ENCODE results near the gene FAM76A. TPM values are rescaled to one million over a fixed set of nuclear protein-coding genes. Genes with fewer than 3 reads are reported as not detected.
A peak's percentile ranks its signal among the peaks of the same experiment; 100 is the strongest.
"Not testable (repeated sequence)": the region's sequence is repeated elsewhere in the genome, so short reads cannot be mapped to it uniquely, and the experiment has no call there.

FAM76A gene
- total RNA-seq, 1 donor from 2014 or later = 6.1 TPM

- no peak for DNase-seq (ENCODE audit: low read depth)
- H3K4me3 Mint-ChIP-seq (ENCODE audit: unreplicated experiment) = no peak overlapping the region
- peaks cover 17% of the 10 kb centered on the region for H3K36me3 Mint-ChIP-seq (ENCODE audit: low read depth, unreplicated experiment)
- Histone ChIP-seq H3K9ac (ENCODE audit: low read length) (no peak overlapping the region), H3K27ac (ENCODE audit: low read depth, low read length) (no peak overlapping the region), H3K9me3 (ENCODE audit: insufficient read depth, low read depth, low read length) (no peaks in the 10 kb centered on the region), H3K4me3 (ENCODE audit: insufficient read depth, low read depth, low read length) (no peak overlapping the region), H3K79me2 (ENCODE audit: insufficient read depth, low read length) (no peaks in the 10 kb centered on the region), H3K36me3 (ENCODE audit: insufficient read depth, low read length) (peaks cover 17% of the 10 kb centered on the region), H3K4me2 (ENCODE audit: low read length) (no peak overlapping the region), H3K4me1 (ENCODE audit: insufficient read depth, low read length) (no peaks in the 10 kb centered on the region), H2AFZ (ENCODE audit: low read depth, low read length) (no peak overlapping the region), H3K27me3 (ENCODE audit: insufficient read depth, low read length) (no peaks in the 10 kb centered on the region), H4K20me1 (ENCODE audit: insufficient read depth, low read length) (no peaks in the 10 kb centered on the region)
- no peak overlapping the region for H3K27ac Mint-ChIP-seq (ENCODE audit: unreplicated experiment)
- no peak for TF ChIP-seq EZH2 (IDR thresholded peaks at IDR 0.05; ENCODE audit: insufficient read depth, low read length)
- TF ChIP-seq, protein P1, sequence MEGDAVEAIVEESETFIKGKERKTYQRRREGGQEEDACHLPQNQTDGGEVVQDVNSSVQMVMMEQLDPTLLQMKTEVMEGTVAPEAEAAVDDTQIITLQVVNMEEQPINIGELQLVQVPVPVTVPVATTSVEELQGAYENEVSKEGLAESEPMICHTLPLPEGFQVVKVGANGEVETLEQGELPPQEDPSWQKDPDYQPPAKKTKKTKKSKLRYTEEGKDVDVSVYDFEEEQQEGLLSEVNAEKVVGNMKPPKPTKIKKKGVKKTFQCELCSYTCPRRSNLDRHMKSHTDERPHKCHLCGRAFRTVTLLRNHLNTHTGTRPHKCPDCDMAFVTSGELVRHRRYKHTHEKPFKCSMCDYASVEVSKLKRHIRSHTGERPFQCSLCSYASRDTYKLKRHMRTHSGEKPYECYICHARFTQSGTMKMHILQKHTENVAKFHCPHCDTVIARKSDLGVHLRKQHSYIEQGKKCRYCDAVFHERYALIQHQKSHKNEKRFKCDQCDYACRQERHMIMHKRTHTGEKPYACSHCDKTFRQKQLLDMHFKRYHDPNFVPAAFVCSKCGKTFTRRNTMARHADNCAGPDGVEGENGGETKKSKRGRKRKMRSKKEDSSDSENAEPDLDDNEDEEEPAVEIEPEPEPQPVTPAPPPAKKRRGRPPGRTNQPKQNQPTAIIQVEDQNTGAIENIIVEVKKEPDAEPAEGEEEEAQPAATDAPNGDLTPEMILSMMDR (IDR thresholded peaks at IDR 0.05; ENCODE audit: insufficient read depth, low read depth, low read length) = no peak
- FAIRE-seq = no peak
- no peaks in the 10 kb centered on the region for H3K4me1 Mint-ChIP-seq (ENCODE audit: low read depth, unreplicated experiment)
- no peaks in the 10 kb centered on the region for H3K27me3 Mint-ChIP-seq (ENCODE audit: low read depth, unreplicated experiment)
- H3K9me3 Mint-ChIP-seq (ENCODE audit: unreplicated experiment) = no peaks in the 10 kb centered on the region
These were observed 79.0 kb downstream of the FAM76A start for GRCh38 chr1:27804791-27805190.

GRCh38 chr1:27806758-27807157 is 81.0 kb downstream of the FAM76A start:
- Histone ChIP-seq H3K36me3 (ENCODE audit: insufficient read depth, low read length) (peaks cover 13% of the 10 kb centered on the region), H3K27me3 (ENCODE audit: insufficient read depth, low read length) (no peaks in the 10 kb centered on the region)
- H3K27ac Mint-ChIP-seq (ENCODE audit: unreplicated experiment) = no peak overlapping the region

GRCh38 chr1:27807385-27807784 is 81.6 kb downstream of the FAM76A start:
- H4K20me1 ChIP-seq (ENCODE audit: insufficient read depth, low read length) = no peaks in the 10 kb centered on the region
- no peaks in the 10 kb centered on the region for H3K9me3 Mint-ChIP-seq (ENCODE audit: unreplicated experiment)
- H3K4me1 Mint-ChIP-seq (ENCODE audit: low read depth, unreplicated experiment) = no peaks in the 10 kb centered on the region
- H3K27me3 Mint-ChIP-seq (ENCODE audit: low read depth, unreplicated experiment) = no peaks in the 10 kb centered on the region
- no peak overlapping the region for H3K4me3 Mint-ChIP-seq (ENCODE audit: unreplicated experiment)
- H3K79me2 ChIP-seq (ENCODE audit: insufficient read depth, low read length) = no peaks in the 10 kb centered on the region
- FAIRE-seq (peak; percentile 47), DNase-seq (ENCODE audit: low read depth) (no peak)
- no peaks in the 10 kb centered on the region for H3K4me1 ChIP-seq (ENCODE audit: insufficient read depth, low read length)
- no peak overlapping the region for H3K4me2 ChIP-seq (ENCODE audit: low read length)
- H3K27ac Mint-ChIP-seq (ENCODE audit: unreplicated experiment) = no peak overlapping the region
- H3K27me3 ChIP-seq (ENCODE audit: insufficient read depth, low read length) = no peaks in the 10 kb centered on the region
- no peak overlapping the region for H3K4me3 ChIP-seq (ENCODE audit: insufficient read depth, low read depth, low read length)
- H3K36me3 ChIP-seq (ENCODE audit: insufficient read depth, low read length) = peaks cover 9% of the 10 kb centered on the region
- TF ChIP-seq EZH2 (IDR thresholded peaks at IDR 0.05; ENCODE audit: insufficient read depth, low read length) = no peak
- TF ChIP-seq, protein P1 (IDR thresholded peaks at IDR 0.05; ENCODE audit: insufficient read depth, low read depth, low read length) = no peak
- no peak overlapping the region for H3K9ac ChIP-seq (ENCODE audit: low read length)
- H3K36me3 Mint-ChIP-seq (ENCODE audit: low read depth, unreplicated experiment) = peaks cover 13% of the 10 kb centered on the region
- no peak overlapping the region for H2AFZ ChIP-seq (ENCODE audit: low read depth, low read length)
- no peaks in the 10 kb centered on the region for H3K9me3 ChIP-seq (ENCODE audit: insufficient read depth, low read depth, low read length)
- H3K27ac ChIP-seq (ENCODE audit: low read depth, low read length) = no peak overlapping the region

More at GRCh38 chr1:27806758-27807157, 81.0 kb downstream of the FAM76A start:
- Mint-ChIP-seq H3K4me3 (ENCODE audit: unreplicated experiment) (no peak overlapping the region), H3K36me3 (ENCODE audit: low read depth, unreplicated experiment) (peaks cover 14% of the 10 kb centered on the region), H3K27me3 (ENCODE audit: low read depth, unreplicated experiment) (no peaks in the 10 kb centered on the region), H3K4me1 (ENCODE audit: low read depth, unreplicated experiment) (no peaks in the 10 kb centered on the region), H3K9me3 (ENCODE audit: unreplicated experiment) (no peaks in the 10 kb centered on the region)
- H3K9me3 ChIP-seq (ENCODE audit: insufficient read depth, low read depth, low read length) = no peaks in the 10 kb centered on the region
- DNase-seq (ENCODE audit: low read depth) (no peak), FAIRE-seq (no peak)
- no peak overlapping the region for H3K4me3 ChIP-seq (ENCODE audit: insufficient read depth, low read depth, low read length)
- H4K20me1 ChIP-seq (ENCODE audit: insufficient read depth, low read length) = no peaks in the 10 kb centered on the region
- H3K27ac ChIP-seq (ENCODE audit: low read depth, low read length) = no peak overlapping the region
- H3K4me2 ChIP-seq (ENCODE audit: low read length) = no peak overlapping the region
- H2AFZ ChIP-seq (ENCODE audit: low read depth, low read length) = no peak overlapping the region
- no peaks in the 10 kb centered on the region for H3K4me1 ChIP-seq (ENCODE audit: insufficient read depth, low read length)
- H3K79me2 ChIP-seq (ENCODE audit: insufficient read depth, low read length) = no peaks in the 10 kb centered on the region
- no peak overlapping the region for H3K9ac ChIP-seq (ENCODE audit: low read length)
- no peak for TF ChIP-seq EZH2 (IDR thresholded peaks at IDR 0.05; ENCODE audit: insufficient read depth, low read length)
- TF ChIP-seq, protein P1 (IDR thresholded peaks at IDR 0.05; ENCODE audit: insufficient read depth, low read depth, low read length) = no peak

- not testable (repeated sequence) for H3K79me2 ChIP-seq (ENCODE audit: insufficient read depth, low read length); H3K9me3 Mint-ChIP-seq (ENCODE audit: unreplicated experiment); DNase-seq (ENCODE audit: low read depth); H3K4me3 ChIP-seq (ENCODE audit: insufficient read depth, low read depth, low read length); FAIRE-seq; H3K9me3 ChIP-seq (ENCODE audit: insufficient read depth, low read depth, low read length); H3K4me2 ChIP-seq (ENCODE audit: low read length); H3K9ac ChIP-seq (ENCODE audit: low read length); H3K27ac Mint-ChIP-seq (ENCODE audit: unreplicated experiment); H3K4me3 Mint-ChIP-seq (ENCODE audit: unreplicated experiment); H3K27me3 ChIP-seq (ENCODE audit: insufficient read depth, low read length); H4K20me1 ChIP-seq (ENCODE audit: insufficient read depth, low read length); H3K4me1 ChIP-seq (ENCODE audit: insufficient read depth, low read length); H2AFZ ChIP-seq (ENCODE audit: low read depth, low read length); H3K27ac ChIP-seq (ENCODE audit: low read depth, low read length); H3K36me3 ChIP-seq (ENCODE audit: insufficient read depth, low read length); H3K4me1 Mint-ChIP-seq (ENCODE audit: low read depth, unreplicated experiment); H3K27me3 Mint-ChIP-seq (ENCODE audit: low read depth, unreplicated experiment)
- peaks cover 13% of the 10 kb centered on the region for H3K36me3 Mint-ChIP-seq (ENCODE audit: low read depth, unreplicated experiment)
These were observed 82.4 kb downstream of the FAM76A start for GRCh38 chr1:27808131-27808530.
